ENCODE measurements around the gene SH3GL1. TPM values are rescaled to one million over a fixed set of nuclear protein-coding genes. Genes with fewer than 3 reads are reported as not detected.
A peak's percentile ranks its signal among the peaks of the same experiment; 100 is the strongest.

Gene SH3GL1
- total and polyA plus RNA-seq, 2 of the 4 experiments (the other 2 are of a cell fraction), result 28.1 to 138 TPM

DNA sequence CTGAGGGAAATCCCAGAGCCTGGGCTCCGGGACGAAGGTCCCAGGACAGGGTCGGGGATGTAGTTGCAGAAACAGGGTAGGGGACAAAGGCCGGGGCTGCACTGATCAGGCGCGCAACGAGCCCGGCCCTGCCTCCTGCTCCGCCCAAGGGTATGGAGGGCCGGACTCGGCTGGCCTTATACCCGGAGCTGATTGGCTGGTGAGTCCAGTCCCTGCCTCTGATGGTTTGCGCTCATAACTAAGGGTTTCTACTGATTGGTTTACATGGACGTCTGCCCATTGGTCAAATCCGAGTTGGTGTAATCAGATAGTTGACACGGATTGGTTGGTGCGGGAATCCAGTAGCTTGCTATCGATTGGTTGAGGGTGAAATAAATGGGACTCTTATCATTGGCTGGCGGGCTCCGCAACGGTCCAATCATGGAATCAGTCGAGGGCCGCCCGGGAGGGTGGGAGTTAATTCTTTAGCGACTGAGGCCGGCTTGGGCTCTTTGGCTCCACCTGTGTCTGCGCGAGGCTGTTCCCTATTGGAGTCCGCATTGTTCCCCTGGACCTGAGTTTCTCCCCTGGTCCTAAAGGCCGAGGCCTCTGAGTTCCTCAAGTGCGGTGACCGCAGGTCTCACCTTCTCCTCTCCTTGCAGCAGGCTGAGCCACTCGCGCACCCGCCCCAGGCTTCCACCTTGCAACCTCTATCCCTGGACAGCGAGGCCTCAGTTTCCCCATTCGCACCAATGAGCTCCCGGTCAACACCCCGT lies 57.6 kb downstream of the SH3GL1 start:
- Histone ChIP-seq H2BK120ac (ENCODE audit: low read depth, low read length) (no peak overlapping the region), H2BK5ac (ENCODE audit: low read depth, low read length, poor library complexity, severe bottlenecking) (peak overlapping the region; percentile 72), H3K9ac (ENCODE audit: low read depth, low read length) (peak overlapping the region; percentile 78), H4K5ac (ENCODE audit: low read depth, low read length) (peak overlapping the region; percentile 84), H4K8ac (ENCODE audit: low read depth in 2 of 2, low read length in 2 of 2) (peak overlapping the region; percentile 71 to 99), H3K4me3 (ENCODE audit: insufficient read depth, low read depth, low read length) (peak overlapping the region; percentile 81), H2BK20ac (ENCODE audit: low read depth, low read length) (no peak overlapping the region), H3K4ac (ENCODE audit: low read depth, low read length) (peak overlapping the region; percentile 80), H4K20me1 (ENCODE audit: insufficient read depth, low read length) (no peaks in the 10 kb centered on the region), H2AK9ac (replicated peaks; ENCODE audit: low read depth, low read length, poor library complexity) (peak overlapping the region; percentile 86), H3K36me3 (ENCODE audit: control insufficient read depth, insufficient read depth, low read length) (peaks cover 5% of the 10 kb centered on the region), H3K9me3 (ENCODE audit: control insufficient read depth, insufficient read depth, low read length) (no peaks in the 10 kb centered on the region), H3K18ac (ENCODE audit: low read depth, low read length) (peak overlapping the region; percentile 40; the same call in 1 of the 2 replicates), H3K79me1 (ENCODE audit: low read depth in 1 of 2, low read length in 2 of 2) (peaks cover 7 to 11% of the 10 kb centered on the region in 2 experiments; a peak in 2 of 4 replicates), H3K27me3 (ENCODE audit: control insufficient read depth, insufficient read depth, low read length) (no peaks in the 10 kb centered on the region), H2BK15ac (ENCODE audit: low read depth, low read length) (peak overlapping the region; percentile 15; the same call in 1 of the 3 replicates), H3K23ac (ENCODE audit: low read depth, low read length) (peak overlapping the region; percentile 2; the same call in 1 of the 2 replicates), H3K4me1 (ENCODE audit: control insufficient read depth, insufficient read depth, low read length) (peaks cover 10% of the 10 kb centered on the region), H3K56ac (ENCODE audit: extremely low read depth, insufficient read depth, low read length) (no peak overlapping the region; the same call in 1 of the 2 replicates), H3K9me1 (ENCODE audit: insufficient read depth, low read length) (0 out of 2 replicates have a peak, but pooled peaks cover 2% of the 10 kb centered on the region), H3K4me2 (ENCODE audit: low read depth, low read length) (peak overlapping the region; percentile 97), H4K91ac (ENCODE audit: insufficient read depth, low read depth, low read length) (peak overlapping the region; percentile 78), H3K14ac (replicated peaks; ENCODE audit: low read depth, low read length) (peak overlapping the region; percentile 79), H3K27ac (ENCODE audit: insufficient read depth, low read length) (peak overlapping the region; percentile 77), H2AFZ (replicated peaks; ENCODE audit: low read length, poor library complexity) (peak overlapping the region; percentile 99), H2AK5ac (ENCODE audit: low read depth, low read length) (peak overlapping the region; percentile 87; the same call in 1 of the 2 replicates)
- ChIA-PET CTCF (interaction anchor here (3.1 kb wide), 1 partner anchor 10 kb away, joined by 29 read pairs; no protein-coding TSS in a partner anchor), POLR2A (ENCODE audit: unreplicated experiment) (interaction anchor here (0.6 kb wide), 1 partner anchor 12 kb away, joined by 3 read pairs; no protein-coding TSS in a partner anchor)
- intact Hi-C loops (cut with micrococcal nuclease) (no loop called here), dilution Hi-C loops (cut with HindIII; ENCODE audit: low sequenced_read_pairs, unreplicated experiment) (no loop called here), in situ Hi-C loops (cut with MboI; ENCODE audit: low sequenced_read_pairs) (no loop called here)
- WGBS, 2 experiments (ENCODE audit: extremely low coverage in 2 of 2, insufficient read length in 1 of 2), result 0% methylated on average over 11 of the region's 39 CpGs; no CpG with 5 or more reads in 1 of the 2 experiments
- ATAC-seq (ENCODE audit: low read depth) (peak; percentile 91), DNase-seq (peak; percentile 100)
- no TSS peak for BruUV-seq (replicated peaks)
- peak; percentile 70 for TF ChIP-seq POLR2A (IDR thresholded peaks at IDR 0.05; ENCODE audit: low read depth, low read length)
- TF ChIP-seq FOS (IDR thresholded peaks at IDR 0.05; ENCODE audit: low read depth, low read length), result peak; percentile 98
- TF ChIP-seq, protein P1, sequence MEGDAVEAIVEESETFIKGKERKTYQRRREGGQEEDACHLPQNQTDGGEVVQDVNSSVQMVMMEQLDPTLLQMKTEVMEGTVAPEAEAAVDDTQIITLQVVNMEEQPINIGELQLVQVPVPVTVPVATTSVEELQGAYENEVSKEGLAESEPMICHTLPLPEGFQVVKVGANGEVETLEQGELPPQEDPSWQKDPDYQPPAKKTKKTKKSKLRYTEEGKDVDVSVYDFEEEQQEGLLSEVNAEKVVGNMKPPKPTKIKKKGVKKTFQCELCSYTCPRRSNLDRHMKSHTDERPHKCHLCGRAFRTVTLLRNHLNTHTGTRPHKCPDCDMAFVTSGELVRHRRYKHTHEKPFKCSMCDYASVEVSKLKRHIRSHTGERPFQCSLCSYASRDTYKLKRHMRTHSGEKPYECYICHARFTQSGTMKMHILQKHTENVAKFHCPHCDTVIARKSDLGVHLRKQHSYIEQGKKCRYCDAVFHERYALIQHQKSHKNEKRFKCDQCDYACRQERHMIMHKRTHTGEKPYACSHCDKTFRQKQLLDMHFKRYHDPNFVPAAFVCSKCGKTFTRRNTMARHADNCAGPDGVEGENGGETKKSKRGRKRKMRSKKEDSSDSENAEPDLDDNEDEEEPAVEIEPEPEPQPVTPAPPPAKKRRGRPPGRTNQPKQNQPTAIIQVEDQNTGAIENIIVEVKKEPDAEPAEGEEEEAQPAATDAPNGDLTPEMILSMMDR (conservative IDR thresholded peaks at IDR 0.05; ENCODE audit: low read depth, low read length), result peak; percentile 34
- no peak for TF ChIP-seq CHD1 (IDR thresholded peaks at IDR 0.05; ENCODE audit: low read depth, low read length)

Measured in IMR-90 (cell line).